Kidney epithelial cell (primary cell): Measurements from ENCODE around the gene ROR1. TPM values are rescaled to one million over a fixed set of nuclear protein-coding genes. Genes with fewer than 3 reads are reported as not detected.

Source experiments
- DNase-seq: peaks from one replicate; pipeline ENCODE4 v3.0.0-alpha.2; 2010; ENCODE audit warnings: low read depth
- H3K27me3 ChIP-seq: 2 replicates; pipeline ENCODE4 v1.6.0; 2011; ENCODE audit warnings: low read length; ENCODE audit not compliant: control insufficient read depth, insufficient read depth
- H3K36me3 ChIP-seq: 2 replicates; pipeline ENCODE4 v1.5.1; 2011; ENCODE audit warnings: low read length; ENCODE audit not compliant: control insufficient read depth, insufficient read depth
- H3K4me3 ChIP-seq: 2 replicates; pipeline ENCODE4 v1.5.1; 2011; ENCODE audit warnings: low read depth, mild to moderate bottlenecking, control low read depth, low read length
- total RNA-seq: library from RNA; depleted of rRNA; stranded (reverse); fragments of >200 nt; gene quantifications from 2 replicates; pipeline ENCODE4 v1.2.3, GENCODE V29; 2015
- TF ChIP-seq, protein P1 (sequence below): IDR thresholded peaks from 2 replicates; pipeline ENCODE4 v1.5.1; 2011; ENCODE audit warnings: mild to moderate bottlenecking, moderate library complexity, low read length, control low read depth, inconsistent platforms; ENCODE audit not compliant: insufficient read depth, poor library complexity, severe bottlenecking

Gene ROR1
- total RNA-seq, 1 donor from 2014 or later = 21.5 TPM

DNA sequence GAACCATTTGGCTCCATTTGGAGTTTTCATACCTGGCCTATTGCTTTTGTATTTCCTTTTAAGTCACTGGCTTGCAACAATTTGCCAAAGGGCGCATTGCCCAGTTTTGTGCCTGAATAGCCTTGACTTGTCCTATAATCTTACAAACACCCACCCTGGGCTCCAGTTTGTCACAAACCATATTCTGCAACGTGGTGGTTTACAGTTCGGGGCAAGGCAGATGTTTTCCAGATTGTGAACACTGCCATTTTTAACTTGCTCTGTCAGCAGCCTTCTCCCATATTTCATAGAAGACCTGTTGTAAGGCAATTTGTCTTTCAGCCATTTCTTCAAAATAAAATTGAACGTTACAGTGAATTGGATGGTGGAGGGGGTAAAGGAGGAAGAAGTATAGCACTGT is 376.4 kb downstream of the ROR1 start:
- no peaks in the 10 kb centered on the region for H3K36me3 ChIP-seq
- no peak overlapping the region for H3K4me3 ChIP-seq
- TF ChIP-seq, protein P1, sequence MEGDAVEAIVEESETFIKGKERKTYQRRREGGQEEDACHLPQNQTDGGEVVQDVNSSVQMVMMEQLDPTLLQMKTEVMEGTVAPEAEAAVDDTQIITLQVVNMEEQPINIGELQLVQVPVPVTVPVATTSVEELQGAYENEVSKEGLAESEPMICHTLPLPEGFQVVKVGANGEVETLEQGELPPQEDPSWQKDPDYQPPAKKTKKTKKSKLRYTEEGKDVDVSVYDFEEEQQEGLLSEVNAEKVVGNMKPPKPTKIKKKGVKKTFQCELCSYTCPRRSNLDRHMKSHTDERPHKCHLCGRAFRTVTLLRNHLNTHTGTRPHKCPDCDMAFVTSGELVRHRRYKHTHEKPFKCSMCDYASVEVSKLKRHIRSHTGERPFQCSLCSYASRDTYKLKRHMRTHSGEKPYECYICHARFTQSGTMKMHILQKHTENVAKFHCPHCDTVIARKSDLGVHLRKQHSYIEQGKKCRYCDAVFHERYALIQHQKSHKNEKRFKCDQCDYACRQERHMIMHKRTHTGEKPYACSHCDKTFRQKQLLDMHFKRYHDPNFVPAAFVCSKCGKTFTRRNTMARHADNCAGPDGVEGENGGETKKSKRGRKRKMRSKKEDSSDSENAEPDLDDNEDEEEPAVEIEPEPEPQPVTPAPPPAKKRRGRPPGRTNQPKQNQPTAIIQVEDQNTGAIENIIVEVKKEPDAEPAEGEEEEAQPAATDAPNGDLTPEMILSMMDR = no peak
- no peak for DNase-seq
- no peaks in the 10 kb centered on the region for H3K27me3 ChIP-seq

DNA sequence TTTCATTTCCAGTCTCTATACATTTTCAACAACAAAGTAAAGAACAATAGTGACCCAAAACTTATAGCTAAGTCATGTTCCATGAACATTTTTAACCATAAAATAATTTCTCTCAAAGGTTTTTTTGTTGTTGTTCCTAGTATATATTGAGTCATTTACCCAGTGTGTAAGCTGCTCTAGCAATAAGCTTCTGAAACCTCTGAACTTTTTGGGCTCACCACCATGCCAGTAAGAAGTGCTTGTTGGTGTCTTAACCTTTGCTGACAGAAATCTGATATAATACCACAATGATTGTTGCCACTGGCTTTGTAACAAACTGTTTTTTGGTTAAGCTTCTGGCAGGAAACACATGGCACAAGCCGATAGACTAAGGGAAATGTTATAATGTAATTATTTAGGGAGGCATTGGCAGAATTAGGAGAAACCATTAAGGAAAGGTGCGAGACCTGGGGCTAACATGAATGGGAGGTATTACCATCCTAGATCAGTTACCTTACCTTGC is 377.0 kb downstream of the ROR1 start:
- Histone ChIP-seq H3K36me3 (no peaks in the 10 kb centered on the region), H3K27me3 (no peaks in the 10 kb centered on the region), H3K4me3 (no peak overlapping the region)
- TF ChIP-seq, protein P1 = no peak
- DNase-seq = no peak

DNA sequence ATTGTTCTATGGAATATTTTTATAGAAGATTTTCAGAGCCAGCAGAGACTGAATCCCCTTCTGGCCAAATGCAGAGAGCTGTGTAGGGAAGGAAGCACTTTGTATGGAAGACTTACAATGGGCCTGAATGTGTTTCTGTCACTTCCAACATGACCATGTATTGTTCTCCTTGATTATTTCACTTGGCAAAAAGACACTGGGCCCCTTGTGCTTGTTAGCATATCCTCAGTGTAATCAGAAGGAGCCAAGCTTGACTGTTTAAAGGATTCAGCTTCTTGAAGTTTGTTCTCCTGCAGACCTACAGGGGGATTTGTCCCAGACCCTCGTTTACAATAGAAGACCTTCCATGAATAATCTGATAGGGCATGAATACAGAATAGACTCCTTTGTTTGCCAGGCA is 381.5 kb downstream of the ROR1 start:
- TF ChIP-seq, protein P1 = no peak
- Histone ChIP-seq H3K36me3 (peaks cover 2% of the 10 kb centered on the region), H3K27me3 (no peaks in the 10 kb centered on the region), H3K4me3 (no peak overlapping the region)
- no peak for DNase-seq

DNA sequence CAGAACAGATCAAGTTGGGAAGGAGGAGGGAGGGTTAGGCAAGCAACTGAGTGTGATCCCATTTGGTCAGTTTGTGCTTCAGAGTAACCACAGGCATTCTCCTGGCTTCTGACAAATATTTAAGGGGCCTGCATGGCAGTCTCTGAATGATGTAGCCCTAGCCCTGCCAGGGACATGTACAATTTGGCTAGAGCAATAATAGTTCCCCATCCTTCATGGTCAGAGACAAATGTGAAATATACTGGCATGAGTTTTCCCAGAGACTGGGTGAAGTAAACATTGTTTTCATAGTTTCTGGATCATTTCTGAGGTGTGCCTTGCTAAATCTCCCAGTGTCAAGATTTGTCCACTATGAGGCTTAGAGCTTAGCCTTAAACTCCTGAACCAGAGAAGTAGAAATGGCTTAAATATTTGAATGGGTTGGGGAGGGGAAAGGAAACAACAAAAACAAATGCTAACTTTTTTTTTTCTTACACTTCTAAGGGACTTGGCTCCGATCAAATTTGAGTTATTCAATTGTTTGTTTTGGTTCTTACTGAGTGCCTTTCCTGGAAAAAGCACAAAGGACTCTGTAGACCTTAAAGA is 387.6 kb downstream of the ROR1 start:
- TF ChIP-seq, protein P1 = no peak
- Histone ChIP-seq H3K36me3 (peaks cover 2% of the 10 kb centered on the region), H3K27me3 (no peaks in the 10 kb centered on the region), H3K4me3 (no peak overlapping the region)
- DNase-seq = no peak

DNA sequence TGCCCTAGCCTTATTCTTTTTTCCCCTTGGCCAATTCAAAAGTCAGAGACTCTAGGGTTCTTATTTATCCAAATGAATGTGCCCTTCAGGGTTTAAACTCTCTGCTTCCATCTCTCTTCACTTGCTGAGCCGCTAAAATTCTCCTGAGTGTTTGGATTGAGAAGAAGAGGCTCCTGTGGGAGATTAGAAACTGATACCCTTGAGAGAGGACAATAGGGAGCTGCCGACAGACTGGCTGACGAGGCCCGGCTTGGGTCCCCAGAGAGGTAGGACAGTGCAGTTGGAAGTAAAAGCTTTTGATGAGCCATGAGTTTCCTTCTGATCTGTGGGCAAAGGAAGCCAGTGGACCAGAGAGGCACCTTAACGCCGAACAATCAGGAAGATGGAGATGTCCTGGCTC is 388.3 kb downstream of the ROR1 start:
- no peaks in the 10 kb centered on the region for H3K27me3 ChIP-seq

More for the DNA sequence above, 388.3 kb downstream of the ROR1 start:
- TF ChIP-seq, protein P1 = no peak
- no peak for DNase-seq
- Histone ChIP-seq H3K36me3 (peaks cover 2% of the 10 kb centered on the region), H3K4me3 (no peak overlapping the region)
